ENCODE data around the gene NRG3.

DNA sequence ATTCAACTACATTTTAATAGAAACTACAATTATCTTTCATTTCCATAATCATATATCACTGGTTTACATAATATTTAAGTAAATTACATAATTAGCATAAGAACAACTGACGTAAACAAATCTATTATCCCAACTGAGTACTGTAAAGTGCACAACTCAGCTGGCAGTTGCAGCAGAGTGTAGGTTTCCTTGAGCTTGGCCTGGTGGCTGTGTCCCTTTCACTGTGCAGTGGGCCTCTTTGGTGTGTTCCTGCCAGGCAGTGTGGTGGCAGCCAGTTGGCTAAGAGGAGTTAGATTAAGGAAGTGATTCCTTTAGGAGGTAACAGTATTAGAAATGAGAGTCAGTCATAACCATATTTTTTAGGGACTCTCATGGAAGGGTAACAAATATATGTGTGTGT, 7.0 kb downstream of the NRG3 start:
- no peak for TF ChIP-seq ZNF274 (IDR thresholded peaks at IDR 0.05; ENCODE audit: low read depth, low read length)
- TF ChIP-seq YY1 (IDR thresholded peaks at IDR 0.05; ENCODE audit: insufficient read depth, insufficient read length), result no peak

Data from NT2/D1 (cell line).